H1 (cell line): ENCODE results near the gene TNFSF15. TPM values are rescaled to one million over a fixed set of nuclear protein-coding genes. Genes with fewer than 3 reads are reported as not detected.
"Not testable (repeated sequence)": the region's sequence is repeated elsewhere in the genome, so short reads cannot be mapped to it uniquely, and the experiment has no call there.

Experiments
- CTCF ChIA-PET: fragments of 300-600 bp; sonication (Branson Sonifier 250); formaldehyde crosslinking; loops from one replicate; lab custom pipeline; 2021; ENCODE audit not compliant: partially characterized antibody; lab: Charles Lee
- POLR2A ChIA-PET: fragments of 300-600 bp; sonication (Branson Sonifier 250); formaldehyde crosslinking; loops from one replicate; lab custom pipeline; 2021; ENCODE audit warnings: inconsistent platforms; ENCODE audit not compliant: partially characterized antibody; lab: Charles Lee
- DNase-seq, 2 experiments: peaks; one replicate each; pipeline versions ENCODE4 v3.0.0 to v3.0.0-alpha.2; 2010 to 2022; ENCODE audit warnings: low spot score in 2 of 2, low read depth in 1 of 2, mixed read lengths in 1 of 2
- FAIRE-seq: peaks from 2 replicates; lab custom pipeline; 2011; peaks lifted over from hg19 to GRCh38; lab: Jason Lieb, UNC
- H2AFZ ChIP-seq: 2 replicates; pipeline ENCODE4 v1.8.1; 2012; ENCODE audit warnings: low read length, inconsistent platforms
- H2AK5ac ChIP-seq: 2 replicates; pipeline ENCODE4 v1.6.1; 2013; ENCODE audit warnings: low read depth, low read length
- H2BK120ac ChIP-seq: replicated peaks from 2 replicates; pipeline ENCODE3; 2013; ENCODE audit warnings: low read depth, low read length, inconsistent platforms
- H2BK12ac ChIP-seq: 2 replicates; pipeline ENCODE4 v1.6.1; 2013; ENCODE audit warnings: low read depth, low read length
- H2BK15ac ChIP-seq: 2 replicates; pipeline ENCODE4 v1.6.1; 2013; ENCODE audit warnings: low read length
- H2BK20ac ChIP-seq: 2 replicates; pipeline ENCODE4 v1.6.1; 2013; ENCODE audit warnings: low read length
- H2BK5ac ChIP-seq: 2 replicates; pipeline ENCODE4 v1.6.1; 2013; ENCODE audit warnings: low read depth, low read length
- H3K14ac ChIP-seq: 2 replicates; pipeline ENCODE4 v1.6.1; 2013; ENCODE audit warnings: inconsistent platforms; ENCODE audit not compliant: insufficient read length
- H3K18ac ChIP-seq: 2 replicates; pipeline ENCODE4 v1.6.1; 2013; ENCODE audit warnings: low read length; ENCODE audit errors: extremely low read depth
- H3K23ac ChIP-seq: 2 replicates; pipeline ENCODE4 v1.6.1; 2013; ENCODE audit warnings: inconsistent platforms; ENCODE audit not compliant: insufficient read length
- H3K23me2 ChIP-seq: 2 replicates; pipeline ENCODE4 v1.6.1; 2013; ENCODE audit warnings: low read depth, low read length
- H3K27ac ChIP-seq: 2 replicates; pipeline ENCODE4 v1.6.1; 2011; ENCODE audit warnings: low read depth, low read length, inconsistent platforms
- H3K27me3 ChIP-seq, 4 experiments: replicated peaks in 1 of 4; 1 replicate in 1 of 4; 2 replicates in 3 of 4; pipeline versions ENCODE4 v1.6.1 to v1.8.1; 2011 to 2013; ENCODE audit warnings: low read length in 3 of 4, mild to moderate bottlenecking in 3 of 4, inconsistent platforms in 2 of 4, mixed read lengths in 2 of 4, moderate library complexity in 1 of 4; ENCODE audit not compliant: control insufficient read depth in 3 of 4, insufficient read depth in 3 of 4; ENCODE audit errors: extremely low read depth in 1 of 4
- H3K36me3 ChIP-seq, 4 experiments: 2 replicates each; pipeline versions ENCODE4 v1.6.1 to v1.8.1; 2011 to 2013; ENCODE audit warnings: mild to moderate bottlenecking in 4 of 4, low read length in 3 of 4, moderate library complexity in 2 of 4, control low read depth in 1 of 4, inconsistent platforms in 1 of 4; ENCODE audit not compliant: insufficient read depth in 4 of 4, control insufficient read depth in 2 of 4
- H3K4ac ChIP-seq: replicated peaks from 2 replicates; pipeline ENCODE3; 2013; ENCODE audit warnings: low read length, low read depth, mixed read lengths, inconsistent platforms; ENCODE audit not compliant: insufficient read length
- H3K4me1 ChIP-seq, 4 experiments: replicated peaks in 1 of 4; 1 replicate in 1 of 4; 2 replicates in 3 of 4; pipeline versions ENCODE4 v1.6.1 to v1.8.1; 2011 to 2013; ENCODE audit warnings: low read length in 3 of 4, inconsistent platforms in 2 of 4, mixed read lengths in 1 of 4; ENCODE audit not compliant: insufficient read depth in 4 of 4, control insufficient read depth in 3 of 4
- H3K4me2 ChIP-seq, 2 experiments: 2 replicates each; pipeline versions ENCODE4 v1.6.1 to v1.8.1; 2011 to 2013; ENCODE audit warnings: low read depth in 2 of 2, low read length in 2 of 2, control low read depth in 1 of 2, inconsistent platforms in 1 of 2, mild to moderate bottlenecking in 1 of 2; ENCODE audit not compliant: insufficient read depth in 1 of 2
- H3K4me3 ChIP-seq, 4 experiments: fragments of 200-600, 300-600 bp in 1 of 4; sonication (generic), shearing (Covaris generic), sonication (Bioruptor Twin) in 1 of 4; 2 replicates each; pipeline versions ENCODE4 v1.5.1 to v1.8.1; 2011 to 2016; ENCODE audit warnings: low read length in 4 of 4, low read depth in 3 of 4, control low read depth in 2 of 4, inconsistent platforms in 2 of 4, mild to moderate bottlenecking in 2 of 4, mixed read lengths in 1 of 4, moderate library complexity in 1 of 4; ENCODE audit not compliant: insufficient read depth in 2 of 4; ENCODE audit errors: extremely low read depth in 1 of 4
- H3K56ac ChIP-seq: replicated peaks from 2 replicates; pipeline ENCODE3; 2013; ENCODE audit warnings: low read depth, mild to moderate bottlenecking, mixed read lengths, low read length, inconsistent platforms; ENCODE audit not compliant: insufficient read length
- H3K79me1 ChIP-seq: 2 replicates; pipeline ENCODE4 v1.6.1; 2013; ENCODE audit warnings: low read depth, low read length, control low read depth
- H3K79me2 ChIP-seq, 2 experiments: 2 replicates each; pipeline versions ENCODE4 v1.6.1 to v1.8.1; 2012 to 2013; ENCODE audit warnings: low read length in 2 of 2, mild to moderate bottlenecking in 2 of 2, inconsistent platforms in 1 of 2; ENCODE audit not compliant: insufficient read depth in 2 of 2, control insufficient read depth in 1 of 2
- H3K9ac ChIP-seq, 4 experiments: replicated peaks in 1 of 4; 1 replicate in 1 of 4; 2 replicates in 3 of 4; pipeline versions ENCODE4 v1.6.1 to v1.8.1; 2011 to 2013; ENCODE audit warnings: low read depth in 3 of 4, low read length in 3 of 4, control low read depth in 2 of 4, mild to moderate bottlenecking in 2 of 4, moderate library complexity in 2 of 4, inconsistent platforms in 1 of 4; ENCODE audit errors: extremely low read depth in 1 of 4
- H3K9me3 ChIP-seq, 2 experiments: 2 replicates each; pipeline versions ENCODE4 v1.6.1 to v1.8.1; 2012 to 2013; ENCODE audit warnings: mild to moderate bottlenecking in 2 of 2, moderate library complexity in 2 of 2, control low read depth in 1 of 2, inconsistent platforms in 1 of 2, low read depth in 1 of 2, low read length in 1 of 2, mixed read lengths in 1 of 2; ENCODE audit not compliant: insufficient read depth in 2 of 2
- H4K20me1 ChIP-seq, 2 experiments: replicated peaks in 1 of 2; 2 replicates each; pipeline versions ENCODE3 to v1.8.1; 2011 to 2013; ENCODE audit warnings: inconsistent platforms in 2 of 2, low read length in 2 of 2, mild to moderate bottlenecking in 1 of 2; ENCODE audit not compliant: insufficient read depth in 2 of 2, control insufficient read depth in 1 of 2
- H4K5ac ChIP-seq: 2 replicates; pipeline ENCODE4 v1.6.1; 2013; ENCODE audit warnings: low read length, low read depth, mixed read lengths, inconsistent platforms; ENCODE audit not compliant: insufficient read length
- H4K8ac ChIP-seq: 2 replicates; pipeline ENCODE4 v1.8.0; 2013; ENCODE audit warnings: mild to moderate bottlenecking, moderate library complexity, low read length, inconsistent platforms; ENCODE audit not compliant: insufficient read depth; ENCODE audit errors: extremely low read depth
- H4K91ac ChIP-seq: replicated peaks from 2 replicates; pipeline ENCODE3; 2013; ENCODE audit warnings: low read length, mixed read lengths, inconsistent platforms; ENCODE audit not compliant: insufficient read length
- WGBS, 2 experiments: shearing (Covaris generic) in 1 of 2; methylation state at CpG; one replicate each; pipeline versions ENCODE4 v1.1.6 to v1.1.7; 2013 to 2015; ENCODE audit warnings: low lambda C conversion rate in 2 of 2, mixed read lengths in 2 of 2, inconsistent platforms in 1 of 2, low coverage in 1 of 2, missing lambda C conversion rate in 1 of 2; ENCODE audit not compliant: insufficient replicate concordance in 2 of 2, insufficient coverage in 1 of 2, insufficient read length in 1 of 2; ENCODE audit errors: extremely low coverage in 1 of 2, missing lambda C conversion rate in 1 of 2; 5-methylcytosine and 5-hydroxymethylcytosine counted together
- polyA plus RNA-seq, 7 experiments: library from polyadenylated mRNA; depleted of rRNA in 3 of 7; stranded (reverse) in 5 of 7; unstranded in 2 of 7; fragments of >200 nt in 5 of 7; fragments of 200-250 nt in 2 of 7; gene quantifications; 1 replicate in 5 of 7; 2 replicates in 1 of 7; 4 replicates in 1 of 7; pipeline versions ENCODE4 v1.2.1 to v1.2.3, GENCODE V29; 2011 to 2013; ENCODE audit warnings: missing spikeins in 2 of 7, mixed read lengths in 2 of 7
- total RNA-seq: library from RNA; stranded (reverse); fragmentation: NEBNext Ultra II Directional; extraction: Animal tissue kit (Norgen Biotek cat#: 25700); gene quantifications from 2 replicates; pipeline ENCODE4 v1.2.1, GENCODE V29; 2021

TNFSF15 gene
- total and polyA plus RNA-seq, 2 of the 8 experiments (the other 6 are each of a cell fraction or from before 2014, with no cell fraction given), result 0.09 to 0.17 TPM

DNA sequence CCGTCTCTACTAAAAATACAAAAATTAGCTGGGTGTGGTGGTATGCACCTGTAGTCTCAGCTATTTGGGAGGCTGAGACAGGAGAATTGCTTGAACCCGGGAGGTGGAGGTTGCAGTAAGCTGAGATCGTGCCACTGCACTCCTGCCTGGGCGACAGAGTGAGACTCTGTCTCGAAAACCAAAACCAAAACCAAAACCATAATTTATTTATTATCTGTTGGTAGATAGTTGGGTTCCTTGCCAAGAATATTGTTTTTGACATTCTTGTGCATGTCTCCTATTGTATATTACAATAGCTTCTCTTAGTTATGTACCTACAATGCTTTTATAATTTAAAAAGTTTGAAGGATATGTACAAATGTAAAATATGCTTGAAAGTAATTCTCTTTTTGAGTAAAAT, 70.7 kb downstream of the TNFSF15 start:
- H2BK20ac ChIP-seq, H3K9ac ChIP-seq, H4K91ac ChIP-seq, H3K79me2 ChIP-seq, H3K4me3 ChIP-seq, H4K20me1 ChIP-seq, H3K79me1 ChIP-seq, H2BK5ac ChIP-seq, POLR2A ChIA-PET, H3K4ac ChIP-seq, H3K18ac ChIP-seq, H4K8ac ChIP-seq, H3K23me2 ChIP-seq, H3K36me3 ChIP-seq, H3K27me3 ChIP-seq, FAIRE-seq, H2BK120ac ChIP-seq, H3K4me2 ChIP-seq, H2AK5ac ChIP-seq, H3K27ac ChIP-seq, H3K56ac ChIP-seq, H3K14ac ChIP-seq, H4K5ac ChIP-seq, H3K9me3 ChIP-seq, H2AFZ ChIP-seq, H2BK15ac ChIP-seq, H2BK12ac ChIP-seq, H3K4me1 ChIP-seq, H3K23ac ChIP-seq, DNase-seq: not testable (repeated sequence)
- 96% methylated on average over 5 of the region's 5 CpGs; no CpG with 5 or more reads in 1 of the 2 experiments for WGBS, 2 experiments
- CTCF ChIA-PET, result interaction anchor here (0.6 to 14.7 kb wide), 10 partner anchors 27 to 329 kb away, joined by 3 to 269 read pairs (median 3); partner anchors contain the start of gene TEX48

Other genes starting within 250 kb of the TNFSF15 start
- gene ATP6V1G1, start 218.3 kb downstream of the TNFSF15 start, total RNA-seq, result 112 and 114 TPM in 2 replicates
- gene ATP6V1G1, start 218.3 kb downstream of the TNFSF15 start, polyA plus RNA-seq (2011; rRNA removed), result 76.5 and 124 TPM in 2 replicates
- 7.7 and 9.8 TPM in 2 replicates for gene TMEM268, start 194.7 kb downstream of the TNFSF15 start, total RNA-seq
- 8.3 and 11.4 TPM in 2 replicates for gene TMEM268, start 194.7 kb downstream of the TNFSF15 start, polyA plus RNA-seq (2011; rRNA removed)
- gene TEX53, start 148.2 kb downstream of the TNFSF15 start, total RNA-seq, result not detected in 2 replicates
- not detected in 2 replicates for gene TEX53, start 148.2 kb downstream of the TNFSF15 start, polyA plus RNA-seq (2011; rRNA removed)
- not detected in 2 replicates for gene TEX48, start 123.8 kb downstream of the TNFSF15 start, total RNA-seq
- gene TEX48, start 123.8 kb downstream of the TNFSF15 start, polyA plus RNA-seq (2011; rRNA removed), result not detected in 2 replicates
- not detected in 2 replicates for gene TNFSF8, start 124.6 kb upstream of the TNFSF15 start, total RNA-seq
- gene TNFSF8, start 124.6 kb upstream of the TNFSF15 start, polyA plus RNA-seq (2011; rRNA removed), result not detected in 2 replicates